GM19463 (cell line): ENCODE data around the gene TUBB2B.
"Not testable (repeated sequence)": the region's sequence is repeated elsewhere in the genome, so short reads cannot be mapped to it uniquely, and the experiment has no call there.

Source experiments
- ATAC-seq: cut with Tn5 transposase; IDR thresholded peaks from one replicate; pipeline ENCODE4 v1.9.1; 2021; ENCODE audit warnings: mild to moderate bottlenecking, moderate library complexity; ENCODE audit not compliant: unreplicated experiment

TUBB2B gene

GRCh38 chr6:3258720-3259490 is 31.5 kb upstream of the TUBB2B start, which contains the start of gene PSMG4:
PSMG4 (plus strand) TSS chr6:3258947; CDS start chr6:3259023, 76 bp downstream.
- ATAC-seq = peak; percentile 75

- no peak for ATAC-seq
Observed at GRCh38 chr6:3258201-3258600, 30.7 kb upstream of the TUBB2B start.

DNA sequence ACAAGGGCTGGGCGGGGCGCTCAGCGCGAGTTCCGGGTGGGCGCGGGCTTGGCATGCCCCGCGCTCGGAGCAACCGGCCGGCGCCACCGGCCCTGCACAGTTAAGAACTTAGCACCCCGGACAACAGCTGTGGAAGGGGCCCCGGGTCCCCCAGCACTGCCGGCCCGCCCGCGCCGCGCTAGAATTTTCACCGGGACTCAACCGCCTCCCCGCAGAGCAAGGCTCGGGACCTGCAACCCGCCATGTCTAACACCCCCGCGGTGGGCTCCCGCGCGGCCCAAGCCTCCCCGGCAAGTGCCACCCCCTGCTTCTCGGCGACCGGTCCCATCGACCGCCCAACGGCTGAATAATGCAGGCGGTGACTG is 26.1 kb upstream of the TUBB2B start:
- ATAC-seq = no peak

DNA sequence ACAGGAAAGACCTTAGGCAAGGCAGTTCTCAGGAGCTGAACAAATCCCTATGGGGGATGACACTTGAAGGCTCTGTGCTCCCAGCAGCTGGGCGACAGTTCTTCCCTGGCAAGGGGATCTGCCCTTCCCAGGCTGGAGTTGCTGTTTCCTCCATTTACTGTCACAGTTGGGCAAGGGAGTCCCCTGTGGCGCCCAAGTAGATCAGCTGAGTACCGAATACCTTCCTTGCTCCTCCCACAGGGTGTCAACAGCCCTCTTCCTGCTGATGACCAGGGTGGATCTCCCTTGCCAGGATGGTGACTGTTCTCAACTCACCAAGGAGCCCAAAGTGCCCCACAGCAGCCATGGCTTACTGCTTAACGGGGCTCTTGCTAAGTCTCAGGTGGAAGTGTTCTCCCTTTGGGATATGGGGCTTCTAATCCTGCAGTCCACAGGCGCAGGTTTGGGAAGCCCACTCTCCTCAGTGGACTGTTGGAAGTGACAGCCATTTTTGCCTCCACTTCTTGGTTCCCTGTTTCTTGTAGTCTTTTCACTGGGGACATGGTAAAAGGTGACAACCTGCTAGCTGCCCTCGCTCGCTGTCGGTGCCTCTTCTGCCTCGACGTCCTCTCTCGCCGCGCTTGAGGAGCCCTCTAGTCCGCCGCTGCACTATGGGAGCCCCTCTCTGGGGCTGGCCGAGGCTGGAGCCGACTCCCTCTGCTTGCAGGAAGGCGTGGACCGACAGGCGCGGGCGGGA is 25.6 kb upstream of the TUBB2B start:
- ATAC-seq = no peak

GRCh38 chr6:3252369-3252768 is 24.9 kb upstream of the TUBB2B start:
- no peak for ATAC-seq

GRCh38 chr6:3251462-3252314 is 24.2 kb upstream of the TUBB2B start:
- peak; percentile 86 for ATAC-seq

DNA sequence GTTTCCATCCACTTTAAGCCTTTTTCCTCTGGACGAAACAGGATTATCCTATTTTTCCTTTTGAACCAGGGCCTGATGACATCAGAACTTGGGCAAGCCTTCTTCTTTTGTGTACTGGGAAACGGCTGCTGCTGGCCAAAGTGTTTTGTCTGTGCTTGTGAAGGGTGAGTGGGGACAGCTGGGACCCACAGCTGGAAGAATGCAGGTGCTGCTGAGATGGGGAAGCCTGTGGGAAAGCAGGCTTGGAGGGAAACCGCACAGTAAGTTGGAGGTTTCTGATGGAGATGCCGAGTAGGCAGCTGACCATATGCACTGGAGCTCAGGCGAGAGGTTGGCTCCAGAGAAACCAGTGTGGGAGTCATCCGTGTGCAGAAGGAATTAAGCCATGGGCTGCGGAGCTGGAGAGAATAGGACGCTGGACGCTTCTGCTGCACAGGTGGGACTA is 22.8 kb upstream of the TUBB2B start:
- no peak for ATAC-seq

GRCh38 chr6:3249821-3250220 is 22.4 kb upstream of the TUBB2B start:
- ATAC-seq = no peak

DNA sequence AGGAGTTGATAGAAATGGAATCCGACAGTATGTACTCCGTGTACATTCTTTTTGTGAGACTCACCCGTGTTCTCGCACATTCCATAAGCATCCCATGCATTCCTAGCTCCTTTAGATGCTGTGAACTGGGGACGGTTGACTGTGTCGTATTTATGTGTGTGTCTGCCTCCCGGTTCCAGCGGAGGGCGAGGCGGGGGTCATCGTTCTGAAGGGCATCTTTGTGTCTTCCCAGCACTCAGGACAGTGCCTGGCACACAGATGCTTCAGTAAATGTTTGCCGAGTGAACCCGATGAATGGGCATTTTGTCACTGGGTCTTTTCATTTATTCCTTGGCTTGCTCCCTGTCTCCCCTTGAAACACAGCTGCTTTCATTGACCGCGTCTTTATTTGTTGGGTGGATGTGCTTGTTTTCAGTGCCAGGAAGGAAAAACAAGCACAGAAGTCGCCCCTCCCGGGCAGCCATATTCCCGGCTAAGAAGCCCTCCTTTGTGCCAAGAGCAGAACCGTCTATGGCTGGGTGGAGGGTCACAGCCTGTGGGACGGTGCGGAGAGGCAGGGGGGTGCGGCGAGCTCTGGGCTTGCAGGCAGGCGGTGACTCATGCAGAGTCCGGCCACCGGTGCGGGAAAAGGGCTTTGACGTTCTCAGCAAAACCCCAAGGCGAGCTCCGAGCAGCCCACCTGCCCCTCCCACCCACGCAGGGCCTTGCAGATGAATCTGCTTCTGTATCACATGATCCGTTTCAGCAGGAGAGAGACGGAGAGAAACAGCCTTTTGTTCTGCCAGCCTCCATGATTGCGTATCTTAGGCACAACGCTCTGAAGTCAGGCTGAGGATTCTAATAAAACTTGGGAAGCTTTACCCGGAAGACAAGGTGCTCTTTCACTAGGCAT is 20.0 kb upstream of the TUBB2B start:
- no peak for ATAC-seq

GRCh38 chr6:3245216-3245615 is 17.8 kb upstream of the TUBB2B start:
- ATAC-seq = no peak

DNA sequence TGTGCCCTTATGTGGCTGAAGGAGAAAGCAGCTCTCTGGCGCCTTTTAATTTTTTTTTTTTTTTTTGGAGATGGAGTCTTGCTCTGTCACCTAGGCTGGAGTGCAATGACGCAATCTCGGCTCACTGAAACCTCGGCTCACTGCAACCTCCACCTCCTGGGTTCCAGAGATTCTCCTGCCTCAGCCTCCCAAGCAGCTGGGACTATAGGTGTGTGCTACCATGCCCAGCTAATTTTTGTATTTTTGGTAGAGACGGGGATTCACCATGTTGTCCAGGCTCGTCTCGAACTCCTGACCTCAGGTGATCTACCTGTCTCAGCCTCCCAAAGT is 17.3 kb upstream of the TUBB2B start:
- not testable (repeated sequence) for ATAC-seq

DNA sequence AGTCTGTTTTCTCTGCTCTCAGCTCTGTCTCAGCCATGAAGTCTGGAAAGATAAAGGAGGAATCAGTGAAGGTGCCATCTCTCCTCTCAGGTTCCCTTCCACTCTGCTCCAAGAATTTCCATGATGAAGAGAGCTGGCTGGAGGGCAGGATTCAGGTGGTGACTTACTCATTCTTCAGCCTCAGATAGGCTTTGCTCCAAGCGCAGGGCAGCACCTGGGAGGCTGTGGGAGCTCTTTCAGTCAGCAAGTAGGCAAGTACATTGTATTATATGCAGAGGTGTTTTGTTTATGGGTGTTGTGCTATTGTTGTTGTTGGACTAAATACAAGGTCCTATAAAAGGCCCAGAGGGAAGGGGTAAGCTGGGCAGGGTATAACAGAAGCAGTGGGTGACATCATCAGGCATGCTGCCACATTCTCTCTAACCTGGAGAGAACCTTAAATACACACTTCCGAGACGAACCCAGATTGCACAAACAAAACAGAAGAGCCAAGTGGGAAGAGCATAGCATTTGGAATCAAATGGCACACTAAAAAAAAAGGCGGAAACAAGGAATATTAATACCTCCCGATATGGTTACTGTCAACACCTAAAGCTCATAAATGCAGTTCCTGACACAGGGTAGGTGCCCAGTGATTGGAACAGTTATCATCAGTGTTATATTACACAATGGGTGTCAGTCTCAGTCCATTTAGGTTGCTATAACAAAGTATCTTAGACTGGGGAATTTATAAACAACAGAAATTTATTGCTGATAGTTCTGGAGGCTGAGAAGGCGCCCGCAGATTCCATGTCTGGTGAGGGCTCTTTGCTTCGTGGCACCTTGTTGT is 16.8 kb upstream of the TUBB2B start:
- no peak for ATAC-seq

DNA sequence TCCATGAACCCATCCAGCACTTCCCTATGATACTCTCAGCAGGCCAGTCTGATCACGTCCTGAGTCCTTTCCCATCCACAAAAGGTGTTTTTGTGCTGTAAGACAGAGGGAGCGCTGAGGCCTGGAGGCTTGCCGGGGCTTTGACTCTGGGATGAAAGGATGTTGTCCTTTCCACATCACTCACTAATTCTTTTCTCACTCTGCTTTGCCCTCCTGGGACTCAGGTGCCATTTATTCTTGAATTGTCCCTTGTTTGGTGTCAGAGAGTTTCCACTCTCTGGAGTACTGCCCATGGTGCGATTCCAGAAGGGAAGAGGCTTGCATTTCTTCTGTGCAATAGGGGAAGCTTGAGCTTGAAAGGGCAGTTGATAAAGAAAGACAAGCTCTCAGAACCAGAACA is 15.3 kb upstream of the TUBB2B start:
- no peak for ATAC-seq

DNA sequence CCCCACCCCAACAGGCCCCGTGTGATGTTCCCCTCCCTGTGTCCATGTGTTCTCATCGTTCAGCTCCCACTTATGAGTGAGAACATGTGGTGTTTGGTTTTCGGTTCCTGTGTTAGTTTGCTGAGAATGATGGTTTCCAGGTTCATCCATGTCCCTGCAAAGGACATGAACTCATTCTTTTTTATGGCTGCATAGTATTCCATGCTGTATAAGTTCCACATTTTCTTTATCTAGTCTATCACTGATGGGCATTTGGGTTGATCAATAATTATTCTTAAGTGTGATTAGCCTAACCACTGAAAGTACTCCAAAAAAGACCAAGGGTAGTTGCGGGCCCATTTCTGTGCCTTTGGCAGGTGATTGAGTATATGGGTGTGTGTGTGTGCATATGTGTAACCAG is 14.3 kb upstream of the TUBB2B start:
- not testable (repeated sequence) for ATAC-seq

DNA sequence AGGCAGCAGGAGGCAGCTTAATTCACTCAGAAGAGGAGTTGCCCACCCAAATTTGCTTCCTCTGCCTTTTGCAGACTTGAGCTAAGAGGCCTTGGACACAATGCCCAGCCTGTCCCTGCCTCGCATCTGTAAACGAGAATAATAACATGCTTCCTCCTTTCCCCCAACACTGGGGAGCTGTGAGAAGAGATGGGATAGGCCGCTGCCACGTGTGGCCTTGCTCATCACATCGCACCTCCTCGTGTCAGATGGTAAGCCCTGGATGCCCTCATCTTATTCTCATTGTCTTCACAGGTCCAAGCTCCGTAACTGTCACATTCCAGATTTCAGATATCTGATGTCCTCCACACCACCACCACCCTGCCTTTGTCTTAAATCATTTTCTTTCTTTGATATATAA is 13.1 kb upstream of the TUBB2B start:
- no peak for ATAC-seq

GRCh38 chr6:3239110-3239830 is 11.8 kb upstream of the TUBB2B start:
- no peak for ATAC-seq

- ATAC-seq = no peak
Observed at GRCh38 chr6:3237761-3238662, 10.6 kb upstream of the TUBB2B start.

DNA sequence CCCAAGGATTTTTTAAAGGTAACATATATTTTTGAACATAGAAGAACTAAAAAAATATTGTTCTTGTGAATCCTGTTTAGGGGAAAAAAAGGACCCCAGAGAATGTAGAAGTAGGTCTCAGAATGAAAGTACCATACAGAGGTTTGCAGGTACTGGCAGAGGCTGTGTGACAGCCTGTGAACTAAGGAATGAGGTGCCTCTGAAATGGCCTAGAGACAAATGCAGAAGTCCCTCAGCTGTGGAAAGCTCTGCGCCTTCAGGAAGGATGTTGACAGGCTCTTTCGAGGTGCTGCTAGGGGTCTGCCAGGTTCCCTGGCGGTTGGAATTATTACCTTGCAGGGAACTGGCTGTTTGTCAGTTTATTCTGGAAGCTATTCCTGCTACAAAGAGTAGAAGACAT is 8.6 kb upstream of the TUBB2B start:
- ATAC-seq = no peak
